ENCODE measurements around the gene ACOT4. TPM values are rescaled to one million over a fixed set of nuclear protein-coding genes. Genes with fewer than 3 reads are reported as not detected.
"Not testable (repeated sequence)": the region's sequence is repeated elsewhere in the genome, so short reads cannot be mapped to it uniquely, and the experiment has no call there.

Gene ACOT4
- 0.26 TPM in 2 replicates for total RNA-seq

- DNase-seq (ENCODE audit: low read depth) (no peak), FAIRE-seq (no peak)
- Histone ChIP-seq H3K27me3 (ENCODE audit: control insufficient read depth, insufficient read depth, low read length) (no peaks in the 10 kb centered on the region), H3K4me3 (ENCODE audit: low read depth, low read length) (peak within 1 kb of the TSS; percentile 38), H3K36me3 (ENCODE audit: control insufficient read depth, insufficient read depth, low read length) (no peaks in the 10 kb centered on the region)
- peak; percentile 32 for TF ChIP-seq CTCF (IDR thresholded peaks at IDR 0.05; ENCODE audit: insufficient read depth, low read length, severe bottlenecking)
Observed at GRCh38 chr14:73591690-73592449, at the start of gene ACOT4. ACOT4 (plus strand) TSS chr14:73591873; CDS start chr14:73591960, 87 bp downstream.

GRCh38 chr14:73542961-73543360 lies 48.7 kb upstream of the ACOT4 start:
- FAIRE-seq; DNase-seq (ENCODE audit: low read depth); H3K4me3 ChIP-seq (ENCODE audit: low read depth, low read length); H3K27me3 ChIP-seq (ENCODE audit: control insufficient read depth, insufficient read depth, low read length); H3K36me3 ChIP-seq (ENCODE audit: control insufficient read depth, insufficient read depth, low read length): not testable (repeated sequence)

GRCh38 chr14:73545353-73545752 lies 46.3 kb upstream of the ACOT4 start:
- not testable (repeated sequence) for DNase-seq (ENCODE audit: low read depth); H3K27me3 ChIP-seq (ENCODE audit: control insufficient read depth, insufficient read depth, low read length); H3K36me3 ChIP-seq (ENCODE audit: control insufficient read depth, insufficient read depth, low read length); H3K4me3 ChIP-seq (ENCODE audit: low read depth, low read length)
- peak; percentile 96 for FAIRE-seq

- H3K4me3 ChIP-seq (ENCODE audit: low read depth, low read length); FAIRE-seq; DNase-seq (ENCODE audit: low read depth); H3K27me3 ChIP-seq (ENCODE audit: control insufficient read depth, insufficient read depth, low read length); H3K36me3 ChIP-seq (ENCODE audit: control insufficient read depth, insufficient read depth, low read length): not testable (repeated sequence)
Observed at GRCh38 chr14:73549097-73549496, 42.6 kb upstream of the ACOT4 start.

- DNase-seq (ENCODE audit: low read depth); H3K36me3 ChIP-seq (ENCODE audit: control insufficient read depth, insufficient read depth, low read length); H3K27me3 ChIP-seq (ENCODE audit: control insufficient read depth, insufficient read depth, low read length); FAIRE-seq; H3K4me3 ChIP-seq (ENCODE audit: low read depth, low read length): not testable (repeated sequence)
Observed at GRCh38 chr14:73549889-73550524, 41.7 kb upstream of the ACOT4 start.

GRCh38 chr14:73553845-73554244 lies 37.8 kb upstream of the ACOT4 start:
- no peak overlapping the region for H3K4me3 ChIP-seq (ENCODE audit: low read depth, low read length)
- H3K36me3 ChIP-seq (ENCODE audit: control insufficient read depth, insufficient read depth, low read length) = no peaks in the 10 kb centered on the region
- no peaks in the 10 kb centered on the region for H3K27me3 ChIP-seq (ENCODE audit: control insufficient read depth, insufficient read depth, low read length)
- DNase-seq (ENCODE audit: low read depth) (no peak), FAIRE-seq (no peak)
- TF ChIP-seq CTCF (IDR thresholded peaks at IDR 0.05; ENCODE audit: insufficient read depth, low read length, severe bottlenecking) = no peak

- H3K27me3 ChIP-seq (ENCODE audit: control insufficient read depth, insufficient read depth, low read length); H3K4me3 ChIP-seq (ENCODE audit: low read depth, low read length); FAIRE-seq; H3K36me3 ChIP-seq (ENCODE audit: control insufficient read depth, insufficient read depth, low read length); DNase-seq (ENCODE audit: low read depth): not testable (repeated sequence)
Observed at GRCh38 chr14:73557201-73557600, 34.5 kb upstream of the ACOT4 start.

- not testable (repeated sequence) for FAIRE-seq; H3K36me3 ChIP-seq (ENCODE audit: control insufficient read depth, insufficient read depth, low read length)
Observed at GRCh38 chr14:73558238-73558637, 33.4 kb upstream of the ACOT4 start.

GRCh38 chr14:73562256-73562655 lies 29.4 kb upstream of the ACOT4 start:
- H3K27me3 ChIP-seq (ENCODE audit: control insufficient read depth, insufficient read depth, low read length); DNase-seq (ENCODE audit: low read depth); H3K4me3 ChIP-seq (ENCODE audit: low read depth, low read length); H3K36me3 ChIP-seq (ENCODE audit: control insufficient read depth, insufficient read depth, low read length); FAIRE-seq: not testable (repeated sequence)

More at GRCh38 chr14:73558238-73558637, 33.4 kb upstream of the ACOT4 start:
- not testable (repeated sequence) for H3K27me3 ChIP-seq (ENCODE audit: control insufficient read depth, insufficient read depth, low read length); DNase-seq (ENCODE audit: low read depth); H3K4me3 ChIP-seq (ENCODE audit: low read depth, low read length)

- not testable (repeated sequence) for H3K36me3 ChIP-seq (ENCODE audit: control insufficient read depth, insufficient read depth, low read length); FAIRE-seq; H3K4me3 ChIP-seq (ENCODE audit: low read depth, low read length); H3K27me3 ChIP-seq (ENCODE audit: control insufficient read depth, insufficient read depth, low read length); DNase-seq (ENCODE audit: low read depth)
Observed at GRCh38 chr14:73562696-73563095, 29.0 kb upstream of the ACOT4 start.

- FAIRE-seq; H3K36me3 ChIP-seq (ENCODE audit: control insufficient read depth, insufficient read depth, low read length); DNase-seq (ENCODE audit: low read depth); H3K4me3 ChIP-seq (ENCODE audit: low read depth, low read length); H3K27me3 ChIP-seq (ENCODE audit: control insufficient read depth, insufficient read depth, low read length): not testable (repeated sequence)
Observed at GRCh38 chr14:73566431-73566830, 25.2 kb upstream of the ACOT4 start.

- not testable (repeated sequence) for H3K27me3 ChIP-seq (ENCODE audit: control insufficient read depth, insufficient read depth, low read length); H3K36me3 ChIP-seq (ENCODE audit: control insufficient read depth, insufficient read depth, low read length); DNase-seq (ENCODE audit: low read depth); H3K4me3 ChIP-seq (ENCODE audit: low read depth, low read length); FAIRE-seq
Observed at GRCh38 chr14:73566935-73567334, 24.7 kb upstream of the ACOT4 start.
